Testis (tissue), 2 donors: Measurements from ENCODE around the gene NEK2.

Experiments used
- CTCF ChIP-seq, 3 experiments: fragments of 450-650 bp in 2 of 3; fragments of 200-600 bp in 1 of 3; sonication (generic) in 1 of 3; IDR thresholded peaks; one replicate each; pipeline ENCODE4 v1.5.1; 2016 to 2019; ENCODE audit warnings: antibody characterized with exemption in 3 of 3, mild to moderate bottlenecking in 2 of 3, moderate library complexity in 1 of 3
- POLR2A ChIP-seq: fragments of 450-650 bp; IDR thresholded peaks from one replicate; pipeline ENCODE4 v1.6.1; 2017; ENCODE audit warnings: antibody characterized with exemption, mild to moderate bottlenecking, moderate library complexity

GRCh38 chr1:211637066-211637465, 38.4 kb downstream of the NEK2 start:
- TF ChIP-seq CTCF (IDR thresholded peaks at IDR 0.05): no peak
- TF ChIP-seq POLR2A: no peak
